ENCODE results near the gene ERBB4.

The ERBB4 gene

GRCh38 chr2:211836409-211836808, 702.2 kb downstream of the ERBB4 start:
- no peak for DNase-seq (ENCODE audit: low read depth in 2 of 2)

- no peak for DNase-seq (ENCODE audit: low read depth in 2 of 2)
Measured at GRCh38 chr2:211835695-211836094, 702.9 kb downstream of the ERBB4 start.

GRCh38 chr2:211833582-211834279, 704.9 kb downstream of the ERBB4 start:
- no peak for DNase-seq (ENCODE audit: low read depth in 2 of 2)

GRCh38 chr2:211829725-211830124, 708.9 kb downstream of the ERBB4 start:
- no peak for DNase-seq (ENCODE audit: low read depth in 2 of 2)

GRCh38 chr2:211823886-211824479, 714.6 kb downstream of the ERBB4 start:
- no peak for DNase-seq (ENCODE audit: low read depth in 2 of 2)

GRCh38 chr2:211822686-211823335, 715.8 kb downstream of the ERBB4 start:
- no peak for DNase-seq (ENCODE audit: low read depth in 2 of 2)

- DNase-seq (ENCODE audit: low read depth in 2 of 2): no peak
Measured at GRCh38 chr2:211816754-211817153, 721.8 kb downstream of the ERBB4 start.

GRCh38 chr2:211812587-211812986, 726.0 kb downstream of the ERBB4 start:
- no peak for DNase-seq (ENCODE audit: low read depth in 2 of 2)

GRCh38 chr2:211802666-211803065, 735.9 kb downstream of the ERBB4 start:
- no peak for DNase-seq (ENCODE audit: low read depth in 2 of 2)

GRCh38 chr2:211800001-211800400, 738.6 kb downstream of the ERBB4 start:
- DNase-seq (ENCODE audit: low read depth in 2 of 2): no peak

- no peak for DNase-seq (ENCODE audit: low read depth in 2 of 2)
Measured at GRCh38 chr2:211798868-211799267, 739.7 kb downstream of the ERBB4 start.

GRCh38 chr2:211793690-211794089, 744.9 kb downstream of the ERBB4 start:
- DNase-seq (ENCODE audit: low read depth in 2 of 2): no peak

GRCh38 chr2:211789982-211790381, 748.6 kb downstream of the ERBB4 start:
- no peak for DNase-seq (ENCODE audit: low read depth in 2 of 2)

- no peak for DNase-seq (ENCODE audit: low read depth in 2 of 2)
Measured at GRCh38 chr2:211766689-211767088, 771.9 kb downstream of the ERBB4 start.

GRCh38 chr2:211762479-211762878, 776.1 kb downstream of the ERBB4 start:
- no peak for DNase-seq (ENCODE audit: low read depth in 2 of 2)

GRCh38 chr2:211760103-211760502, 778.5 kb downstream of the ERBB4 start:
- no peak for DNase-seq (ENCODE audit: low read depth in 2 of 2)

GRCh38 chr2:211756266-211756665, 782.3 kb downstream of the ERBB4 start:
- DNase-seq (ENCODE audit: low read depth in 2 of 2): no peak

GRCh38 chr2:211755187-211755586, 783.4 kb downstream of the ERBB4 start:
- no peak for DNase-seq (ENCODE audit: low read depth in 2 of 2)

- no peak for DNase-seq (ENCODE audit: low read depth in 2 of 2)
Measured at GRCh38 chr2:211751848-211752247, 786.8 kb downstream of the ERBB4 start.

GRCh38 chr2:211748339-211748738, 790.3 kb downstream of the ERBB4 start:
- DNase-seq (ENCODE audit: low read depth in 2 of 2): no peak

GRCh38 chr2:211745295-211746097, 793.1 kb downstream of the ERBB4 start:
- no peak for DNase-seq (ENCODE audit: low read depth in 2 of 2)

- no peak for DNase-seq (ENCODE audit: low read depth in 2 of 2)
Measured at GRCh38 chr2:211744379-211744778, 794.2 kb downstream of the ERBB4 start.
